Measurements from ENCODE around the gene CTPS2.

CTPS2 gene

DNA sequence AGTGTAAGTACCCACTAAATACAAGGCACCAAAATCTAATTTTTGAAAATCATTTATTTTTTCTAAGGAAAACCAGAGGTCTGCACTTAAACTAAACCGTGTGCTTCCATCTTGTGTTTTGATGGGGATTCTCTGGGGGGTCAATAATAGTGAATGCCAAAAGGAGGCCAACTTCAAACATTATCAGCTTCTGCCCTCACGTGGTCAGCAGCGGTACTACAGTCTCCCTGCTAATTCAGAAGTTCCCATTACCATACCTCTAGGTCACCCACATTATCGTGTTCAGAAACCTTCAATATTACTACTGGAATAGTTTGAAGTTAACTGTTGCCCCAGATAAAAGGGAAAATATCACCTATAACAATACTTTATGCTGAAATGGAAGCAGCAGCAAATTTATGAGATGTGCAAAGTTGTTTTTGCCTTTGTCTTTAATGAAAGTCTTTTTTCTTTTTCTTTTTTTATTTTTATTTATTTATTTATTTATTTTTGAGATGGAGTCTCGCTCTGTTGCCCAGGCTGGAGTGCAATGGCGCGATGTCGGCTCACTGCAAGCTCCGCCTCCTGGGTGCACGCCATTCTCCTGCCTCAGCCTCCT lies 17.3 kb downstream of the CTPS2 start:
- no peaks in the 10 kb centered on the region for H3K9me2 ChIP-seq (ENCODE audit: low read depth, low read length)
- H3K9me3 ChIP-seq (ENCODE audit: low read length) = no peaks in the 10 kb centered on the region
- no peak overlapping the region for H3K4me3 ChIP-seq (ENCODE audit: low read depth, low read length, poor library complexity, severe bottlenecking)
- TF ChIP-seq, protein P1, sequence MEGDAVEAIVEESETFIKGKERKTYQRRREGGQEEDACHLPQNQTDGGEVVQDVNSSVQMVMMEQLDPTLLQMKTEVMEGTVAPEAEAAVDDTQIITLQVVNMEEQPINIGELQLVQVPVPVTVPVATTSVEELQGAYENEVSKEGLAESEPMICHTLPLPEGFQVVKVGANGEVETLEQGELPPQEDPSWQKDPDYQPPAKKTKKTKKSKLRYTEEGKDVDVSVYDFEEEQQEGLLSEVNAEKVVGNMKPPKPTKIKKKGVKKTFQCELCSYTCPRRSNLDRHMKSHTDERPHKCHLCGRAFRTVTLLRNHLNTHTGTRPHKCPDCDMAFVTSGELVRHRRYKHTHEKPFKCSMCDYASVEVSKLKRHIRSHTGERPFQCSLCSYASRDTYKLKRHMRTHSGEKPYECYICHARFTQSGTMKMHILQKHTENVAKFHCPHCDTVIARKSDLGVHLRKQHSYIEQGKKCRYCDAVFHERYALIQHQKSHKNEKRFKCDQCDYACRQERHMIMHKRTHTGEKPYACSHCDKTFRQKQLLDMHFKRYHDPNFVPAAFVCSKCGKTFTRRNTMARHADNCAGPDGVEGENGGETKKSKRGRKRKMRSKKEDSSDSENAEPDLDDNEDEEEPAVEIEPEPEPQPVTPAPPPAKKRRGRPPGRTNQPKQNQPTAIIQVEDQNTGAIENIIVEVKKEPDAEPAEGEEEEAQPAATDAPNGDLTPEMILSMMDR (IDR thresholded peaks at IDR 0.05; ENCODE audit: low read length) = peak; percentile 66
- no peak for TF ChIP-seq EZH2 (IDR thresholded peaks at IDR 0.05; ENCODE audit: borderline replicate concordance, low read length)
- H3K27ac ChIP-seq (ENCODE audit: low read depth, low read length, poor library complexity, severe bottlenecking) = no peak overlapping the region
- peaks cover 9% of the 10 kb centered on the region for H3K4me1 ChIP-seq (ENCODE audit: insufficient read depth, low read length, severe bottlenecking)
- no peak overlapping the region for H3K4me2 ChIP-seq (ENCODE audit: low read length)
- no peak overlapping the region for H2AFZ ChIP-seq (ENCODE audit: low read length)
- H3K9ac ChIP-seq (ENCODE audit: low read length) = no peak overlapping the region
- H3K27me3 ChIP-seq (ENCODE audit: insufficient read depth, low read length) = no peaks in the 10 kb centered on the region
- H3K36me3 ChIP-seq (ENCODE audit: insufficient read depth, low read length) = peaks cover 72% of the 10 kb centered on the region
- H3K79me2 ChIP-seq (ENCODE audit: insufficient read depth, low read length) = no peaks in the 10 kb centered on the region
- no peaks in the 10 kb centered on the region for H3F3A ChIP-seq (ENCODE audit: insufficient read depth, low read length)
- no peaks in the 10 kb centered on the region for H4K20me1 ChIP-seq (ENCODE audit: insufficient read depth, low read length)

DNA sequence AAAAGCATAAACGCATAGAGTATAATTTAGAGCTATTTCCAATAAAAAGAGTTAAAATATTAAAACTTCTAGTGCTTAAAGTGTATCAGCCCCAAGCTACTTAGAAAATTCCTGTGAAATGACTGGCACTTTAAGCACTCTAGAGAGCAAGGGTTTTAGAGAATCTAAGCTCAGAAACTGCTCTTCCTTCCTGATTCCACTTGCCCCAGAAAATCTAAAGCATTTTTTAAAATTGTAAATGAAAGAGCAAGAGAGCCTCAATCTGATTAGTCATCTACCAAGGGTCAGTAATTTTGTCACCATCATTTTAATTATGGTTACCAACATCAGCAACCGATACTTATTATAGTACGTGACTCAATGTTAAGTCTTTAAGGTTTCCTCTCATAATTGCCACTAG lies 25.0 kb downstream of the CTPS2 start:
- no peak overlapping the region for H3K4me3 ChIP-seq (ENCODE audit: low read depth, low read length, poor library complexity, severe bottlenecking)
- no peak overlapping the region for H3K27ac ChIP-seq (ENCODE audit: low read depth, low read length, poor library complexity, severe bottlenecking)
- no peak overlapping the region for H2AFZ ChIP-seq (ENCODE audit: low read length)
- H3K4me2 ChIP-seq (ENCODE audit: low read length) = no peak overlapping the region
- no peak for TF ChIP-seq EZH2 (IDR thresholded peaks at IDR 0.05; ENCODE audit: borderline replicate concordance, low read length)
- TF ChIP-seq, protein P1 (IDR thresholded peaks at IDR 0.05; ENCODE audit: low read length) = no peak
- H3K27me3 ChIP-seq (ENCODE audit: insufficient read depth, low read length) = no peaks in the 10 kb centered on the region
- H3K4me1 ChIP-seq (ENCODE audit: insufficient read depth, low read length, severe bottlenecking) = no peaks in the 10 kb centered on the region
- no peaks in the 10 kb centered on the region for H4K20me1 ChIP-seq (ENCODE audit: insufficient read depth, low read length)
- peaks cover 81% of the 10 kb centered on the region for H3K36me3 ChIP-seq (ENCODE audit: insufficient read depth, low read length)
- H3F3A ChIP-seq (ENCODE audit: insufficient read depth, low read length) = no peaks in the 10 kb centered on the region
- no peaks in the 10 kb centered on the region for H3K9me3 ChIP-seq (ENCODE audit: low read length)
- no peak overlapping the region for H3K9ac ChIP-seq (ENCODE audit: low read length)
- H3K9me2 ChIP-seq (ENCODE audit: low read depth, low read length) = no peaks in the 10 kb centered on the region
- H3K79me2 ChIP-seq (ENCODE audit: insufficient read depth, low read length) = no peaks in the 10 kb centered on the region

DNA sequence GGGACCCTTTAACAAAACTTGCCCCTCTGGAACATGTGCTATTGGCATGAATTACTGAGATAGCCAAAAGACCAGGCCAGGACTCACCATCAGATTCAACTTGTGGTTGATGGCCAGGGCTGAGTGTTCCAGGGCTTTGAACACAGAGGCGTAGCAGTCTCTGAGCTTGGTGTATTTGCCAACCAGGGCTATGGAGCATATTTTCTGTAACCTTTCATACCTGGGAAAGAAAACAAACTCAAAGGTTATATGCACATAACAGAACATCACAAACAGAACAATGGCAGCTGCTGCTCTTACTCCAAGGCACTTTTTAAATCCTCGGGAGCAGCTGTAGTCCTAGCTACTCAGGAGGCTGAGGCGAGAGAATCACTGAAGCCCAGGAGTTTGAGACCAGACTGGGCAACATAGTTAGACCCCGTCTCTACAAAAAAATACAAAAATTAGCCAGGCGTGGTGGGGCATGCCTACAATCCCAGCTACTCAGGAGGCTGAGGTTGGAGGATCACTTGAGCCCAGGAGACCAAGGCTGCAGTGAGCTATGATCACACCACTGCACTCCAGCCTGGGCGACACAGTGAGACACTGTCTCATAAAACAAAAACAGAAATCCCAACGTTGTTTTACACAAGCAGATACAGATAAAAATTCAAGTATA lies 29.3 kb downstream of the CTPS2 start:
- Histone ChIP-seq H3K27ac (ENCODE audit: low read depth, low read length, poor library complexity, severe bottlenecking) (no peak overlapping the region), H3K79me2 (ENCODE audit: insufficient read depth, low read length) (no peaks in the 10 kb centered on the region), H3K4me3 (ENCODE audit: low read depth, low read length, poor library complexity, severe bottlenecking) (no peak overlapping the region), H3K27me3 (ENCODE audit: insufficient read depth, low read length) (no peaks in the 10 kb centered on the region), H3K9me2 (ENCODE audit: low read depth, low read length) (no peaks in the 10 kb centered on the region), H3K4me1 (ENCODE audit: insufficient read depth, low read length, severe bottlenecking) (no peaks in the 10 kb centered on the region), H3K36me3 (ENCODE audit: insufficient read depth, low read length) (peaks cover 66% of the 10 kb centered on the region), H3K9ac (ENCODE audit: low read length) (no peak overlapping the region), H3K9me3 (ENCODE audit: low read length) (no peaks in the 10 kb centered on the region), H3K4me2 (ENCODE audit: low read length) (no peak overlapping the region), H2AFZ (ENCODE audit: low read length) (no peak overlapping the region), H4K20me1 (ENCODE audit: insufficient read depth, low read length) (no peaks in the 10 kb centered on the region), H3F3A (ENCODE audit: insufficient read depth, low read length) (no peaks in the 10 kb centered on the region)
- TF ChIP-seq EZH2 (IDR thresholded peaks at IDR 0.05; ENCODE audit: borderline replicate concordance, low read length) = no peak
- TF ChIP-seq, protein P1 (IDR thresholded peaks at IDR 0.05; ENCODE audit: low read length) = no peak

Measured in OCI-LY1 (cell line).